ENCODE measurements around the gene LIMS2.

DNA sequence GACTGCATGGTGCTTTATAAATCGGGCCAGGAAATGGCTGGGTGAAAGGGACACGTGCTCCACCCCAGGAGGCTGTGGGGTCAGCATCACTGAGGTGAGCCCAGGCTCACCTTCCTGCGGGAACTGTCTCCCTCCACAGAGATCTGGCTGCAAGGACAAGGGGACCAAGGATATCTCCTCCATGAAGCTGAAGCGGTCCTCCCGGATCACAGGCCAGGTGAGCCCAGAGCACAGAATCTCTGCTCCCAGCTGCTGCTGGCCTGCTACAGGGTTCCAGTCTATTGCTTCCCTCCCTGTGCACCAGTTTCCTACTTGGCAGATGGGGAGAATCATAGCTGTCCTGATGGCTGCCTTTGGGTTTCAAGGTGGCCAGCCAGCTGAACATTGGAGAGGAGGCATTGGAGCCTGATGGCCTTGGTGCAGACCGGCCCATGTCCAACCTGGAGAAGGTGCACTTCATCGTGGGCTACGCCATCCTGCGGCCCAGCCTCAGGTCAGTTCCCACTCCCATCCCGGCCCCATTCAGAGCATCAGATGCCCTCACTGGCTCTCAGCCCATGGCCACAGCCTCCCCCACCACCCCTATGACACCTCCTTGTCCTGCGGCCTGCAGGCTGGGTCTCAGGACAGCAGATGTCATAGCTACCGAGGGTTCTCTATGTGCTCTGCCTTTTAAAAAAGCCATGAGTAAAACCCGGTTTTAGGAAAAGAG, 63.1 kb downstream of the LIMS2 start:
- TF ChIP-seq, protein P1, sequence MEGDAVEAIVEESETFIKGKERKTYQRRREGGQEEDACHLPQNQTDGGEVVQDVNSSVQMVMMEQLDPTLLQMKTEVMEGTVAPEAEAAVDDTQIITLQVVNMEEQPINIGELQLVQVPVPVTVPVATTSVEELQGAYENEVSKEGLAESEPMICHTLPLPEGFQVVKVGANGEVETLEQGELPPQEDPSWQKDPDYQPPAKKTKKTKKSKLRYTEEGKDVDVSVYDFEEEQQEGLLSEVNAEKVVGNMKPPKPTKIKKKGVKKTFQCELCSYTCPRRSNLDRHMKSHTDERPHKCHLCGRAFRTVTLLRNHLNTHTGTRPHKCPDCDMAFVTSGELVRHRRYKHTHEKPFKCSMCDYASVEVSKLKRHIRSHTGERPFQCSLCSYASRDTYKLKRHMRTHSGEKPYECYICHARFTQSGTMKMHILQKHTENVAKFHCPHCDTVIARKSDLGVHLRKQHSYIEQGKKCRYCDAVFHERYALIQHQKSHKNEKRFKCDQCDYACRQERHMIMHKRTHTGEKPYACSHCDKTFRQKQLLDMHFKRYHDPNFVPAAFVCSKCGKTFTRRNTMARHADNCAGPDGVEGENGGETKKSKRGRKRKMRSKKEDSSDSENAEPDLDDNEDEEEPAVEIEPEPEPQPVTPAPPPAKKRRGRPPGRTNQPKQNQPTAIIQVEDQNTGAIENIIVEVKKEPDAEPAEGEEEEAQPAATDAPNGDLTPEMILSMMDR (conservative IDR thresholded peaks at IDR 0.05 in 1 of 2, IDR thresholded peaks at IDR 0.05 in 1 of 2; ENCODE audit: low read depth in 1 of 2, low read length in 2 of 2): no peak
- no peak for TF ChIP-seq EZH2 (IDR thresholded peaks at IDR 0.05; ENCODE audit: low read length, missing control alignments)

Data from fibroblast of lung (primary cell).